Body of pancreas (tissue), 4 donors: ENCODE data around the gene LARP7. TPM values are rescaled to one million over a fixed set of nuclear protein-coding genes. Genes with fewer than 3 reads are reported as not detected.

Source experiments
- ATAC-seq: fragments of 150-250 bp; one replicate; pipeline ENCODE4 v1.9.1; 2016
- DNase-seq, 4 donors: peaks; one replicate each; pipeline ENCODE4 v3.0.0-alpha.2; 2019
- H3K27ac ChIP-seq, 4 donors: fragments of 200-600 bp; sonication (generic); 1 replicate in 3 of 4; 2 replicates in 1 of 4; pipeline versions ENCODE4 v1.5.1 to v1.6.1; 2016 to 2019; ENCODE audit warnings: mild to moderate bottlenecking in 1 of 4, mixed read lengths in 1 of 4, moderate library complexity in 1 of 4
- H3K27me3 ChIP-seq, 2 donors: fragments of 200-600 bp; sonication (generic); one replicate each; pipeline ENCODE4 v1.6.0; 2016; ENCODE audit warnings: mild to moderate bottlenecking in 1 of 2
- H3K36me3 ChIP-seq, 2 donors: fragments of 200-600 bp; sonication (generic); replicated peaks in 1 of 2; 2 replicates each; pipeline ENCODE4 v1.5.1; 2016; ENCODE audit warnings: low read depth in 2 of 2; ENCODE audit not compliant: insufficient read depth in 1 of 2
- H3K4me1 ChIP-seq: fragments of 200-600 bp; sonication (generic); one replicate; pipeline ENCODE4 v1.6.0; 2016
- H3K4me3 ChIP-seq, 2 donors: fragments of 200-600 bp; sonication (generic); 1 replicate in 1 of 2; 2 replicates in 1 of 2; pipeline ENCODE4 v1.5.1; 2016 to 2019
- H3K9me3 ChIP-seq, 3 donors: fragments of 200-600 bp; sonication (generic); 1 replicate in 2 of 3; 2 replicates in 1 of 3; pipeline ENCODE4 v1.5.1; 2016
- CTCF ChIP-seq, 7 experiments: fragments of 450-650 bp in 4 of 7; fragments of 200-600 bp in 3 of 7; sonication (generic) in 3 of 7; IDR thresholded peaks; one replicate each; pipeline ENCODE4 v1.5.1; 2016 to 2019; ENCODE audit warnings: antibody characterized with exemption in 7 of 7
- POLR2A ChIP-seq, 3 donors: fragments of 450-650 bp; IDR thresholded peaks; one replicate each; pipeline ENCODE4 v1.6.1; 2016; ENCODE audit warnings: antibody characterized with exemption in 3 of 3, mild to moderate bottlenecking in 2 of 3
- WGBS, 2 donors: methylation state at CpG; one replicate each; pipeline ENCODE4 v1.1.5; 2017; 5-methylcytosine and 5-hydroxymethylcytosine counted together
- intact Hi-C: fragments of 100-400 bp; cut with DNase I; formaldehyde crosslinking; loops from one replicate; pipeline ENCODE4 v1.15.1; 2023
- total RNA-seq, 2 donors: library from RNA; depleted of rRNA; stranded (reverse); fragments of >200 nt; gene quantifications; one replicate each; pipeline ENCODE4 v1.1.0, GENCODE V29; 2016

Gene LARP7
- total RNA-seq, 2 donors from 2014 or later, result 17.4 to 28.0 TPM

DNA sequence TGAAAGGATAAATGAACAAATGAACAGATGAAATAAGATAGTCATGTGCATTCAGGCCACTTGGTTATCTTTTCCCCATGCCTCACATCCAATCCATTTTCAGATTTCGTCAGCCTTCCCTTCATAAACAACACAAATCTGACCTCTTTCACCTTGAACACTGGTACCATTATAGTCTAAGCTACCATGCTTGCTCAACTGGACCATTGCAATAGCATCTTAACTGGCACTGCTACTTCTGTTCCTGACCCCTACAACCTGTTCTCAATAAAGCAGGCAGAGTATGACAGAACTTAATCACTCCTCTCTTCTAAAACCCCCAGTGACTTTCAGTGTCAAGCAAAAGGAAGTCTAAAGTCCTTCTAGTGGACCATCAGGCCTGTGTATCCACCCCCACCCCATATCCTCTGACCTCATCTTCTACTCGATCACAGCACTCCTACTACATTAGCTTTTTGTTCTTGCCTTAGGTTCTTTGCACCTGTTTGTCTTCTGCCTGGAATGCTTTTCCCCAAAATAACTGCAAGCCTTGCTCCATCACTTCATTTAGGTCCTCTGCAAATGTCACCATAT, 40.7 kb downstream of the LARP7 start:
- Histone ChIP-seq H3K27me3 (no peaks in the 10 kb centered on the region), H3K4me3 (no peak overlapping the region), H3K9me3 (no peaks in the 10 kb centered on the region), H3K27ac (no peak overlapping the region), H3K36me3 (no peaks in the 10 kb centered on the region), H3K4me1 (no peaks in the 10 kb centered on the region)
- DNase-seq, result no peak
- intact Hi-C loops, result no loop called here
- WGBS, 2 donors, result 49 to 52% methylated on average over 2 of the region's 2 CpGs
- no peak for ATAC-seq
- TF ChIP-seq CTCF (IDR thresholded peaks at IDR 0.05) (no peak), POLR2A (IDR thresholded peaks at IDR 0.05) (no peak)

DNA sequence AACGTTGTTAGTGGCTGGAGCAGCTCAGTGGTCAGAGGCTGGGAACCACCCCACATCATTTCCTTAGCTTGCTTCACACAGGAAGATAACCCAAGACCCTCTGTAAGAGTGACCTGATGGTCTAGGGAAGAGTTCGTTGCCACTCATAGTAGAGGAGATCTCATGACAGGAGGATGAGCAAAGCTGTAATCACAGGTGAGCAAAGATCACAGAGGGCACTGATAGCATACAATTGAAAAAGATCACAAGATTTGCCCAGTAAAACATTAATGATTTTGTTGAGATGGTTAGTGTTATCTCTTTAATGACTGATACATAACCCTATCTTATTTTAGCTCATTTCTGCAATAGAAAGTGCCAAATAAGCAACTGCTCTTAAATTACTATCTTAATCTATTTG, 44.1 kb downstream of the LARP7 start:
- H3K27ac ChIP-seq, result no peak overlapping the region
- no peak for ATAC-seq
- no peaks in the 10 kb centered on the region for H3K4me1 ChIP-seq
- no peak for DNase-seq
- no peaks in the 10 kb centered on the region for H3K36me3 ChIP-seq
- no peaks in the 10 kb centered on the region for H3K9me3 ChIP-seq
- intact Hi-C loops, result no loop called here
- 26 to 30% methylated on average over 2 of the region's 2 CpGs for WGBS, 2 donors
- TF ChIP-seq CTCF (IDR thresholded peaks at IDR 0.05), result no peak
- TF ChIP-seq POLR2A (IDR thresholded peaks at IDR 0.05), result no peak
- H3K27me3 ChIP-seq, result no peaks in the 10 kb centered on the region
- H3K4me3 ChIP-seq, result no peak overlapping the region

DNA sequence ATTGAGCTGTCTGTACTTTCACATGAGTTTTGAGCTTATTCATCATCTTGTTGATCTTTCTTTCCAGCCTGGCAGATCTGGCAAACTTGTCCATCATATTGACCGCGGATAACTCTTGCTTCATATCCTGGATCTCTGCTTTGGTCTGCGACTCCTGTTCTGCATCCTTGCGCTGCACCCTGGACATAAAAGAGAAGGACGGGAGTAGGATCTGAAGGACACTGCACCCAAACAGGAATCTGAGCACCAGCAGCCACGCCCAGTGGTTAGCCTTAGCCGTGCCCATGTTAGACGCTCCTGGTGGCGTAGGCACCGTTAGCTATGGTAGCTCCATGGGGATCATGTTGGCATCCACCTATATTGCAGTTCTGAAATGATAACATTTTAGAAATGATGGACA, 56.6 kb downstream of the LARP7 start:
- Histone ChIP-seq H3K27me3 (no peaks in the 10 kb centered on the region), H3K9me3 (no peaks in the 10 kb centered on the region), H3K4me1 (no peaks in the 10 kb centered on the region), H3K4me3 (no peak overlapping the region), H3K36me3 (no peaks in the 10 kb centered on the region), H3K27ac (no peak overlapping the region)
- no peak for TF ChIP-seq POLR2A (IDR thresholded peaks at IDR 0.05)
- TF ChIP-seq CTCF (IDR thresholded peaks at IDR 0.05), result no peak
- ATAC-seq, result no peak
- 83 to 84% methylated on average over 10 of the region's 10 CpGs for WGBS, 2 donors
- DNase-seq, result no peak
- intact Hi-C loops, result no loop called here

GRCh38 chr4:112700679-112701078, 63.7 kb downstream of the LARP7 start:
- H3K4me3 ChIP-seq, result no peak overlapping the region
- ATAC-seq, result no peak
- H3K9me3 ChIP-seq, result no peaks in the 10 kb centered on the region
- H3K27me3 ChIP-seq, result no peaks in the 10 kb centered on the region
- intact Hi-C loops, result no loop called here
- no peak for DNase-seq
- H3K4me1 ChIP-seq, result peaks cover 3% of the 10 kb centered on the region
- no peak for TF ChIP-seq CTCF (IDR thresholded peaks at IDR 0.05)
- TF ChIP-seq POLR2A (IDR thresholded peaks at IDR 0.05), result no peak
- no peaks in the 10 kb centered on the region for H3K36me3 ChIP-seq
- H3K27ac ChIP-seq, result no peak overlapping the region
- WGBS, 2 donors, result 77 to 88% methylated on average over 3 of the region's 3 CpGs

- TF ChIP-seq POLR2A (IDR thresholded peaks at IDR 0.05), result no peak
- TF ChIP-seq CTCF (IDR thresholded peaks at IDR 0.05), result no peak
- ATAC-seq (no peak), DNase-seq (no peak)
- intact Hi-C loops, result no loop called here
- no peaks in the 10 kb centered on the region for H3K36me3 ChIP-seq
- no peak overlapping the region for H3K4me3 ChIP-seq
- H3K9me3 ChIP-seq, result no peaks in the 10 kb centered on the region
- 71 to 73% methylated on average over 1 of the region's 1 CpG for whole genome bisulfite sequencing, 2 donors
- no peak overlapping the region for H3K27ac ChIP-seq
- H3K4me1 ChIP-seq, result peaks cover 12% of the 10 kb centered on the region
- H3K27me3 ChIP-seq, result no peaks in the 10 kb centered on the region
Observed at GRCh38 chr4:112702892-112703291, 65.9 kb downstream of the LARP7 start.
